Heart left ventricle (tissue), 13 donors: ENCODE measurements around the gene ARHGEF12.

Experiments
- POLR2A ChIP-seq, 2 donors: fragments of 450-650 bp; IDR thresholded peaks; one replicate each; pipeline ENCODE4 v1.6.1; 2017; ENCODE audit warnings: antibody characterized with exemption in 2 of 2, mild to moderate bottlenecking in 2 of 2, moderate library complexity in 2 of 2
- TF ChIP-seq, protein P1 (sequence below), 12 donors: fragments of 200-600 bp; sonication (generic) in 4 of 12; IDR thresholded peaks; one replicate each; pipeline versions ENCODE4 v1.5.0 to v1.8.0; 2018 to 2022; ENCODE audit warnings: antibody characterized with exemption in 12 of 12, mild to moderate bottlenecking in 5 of 12
- donor health status: ischemic (EF 13 %, LVEDD 7.1; RV severe dilation, severe dysfunction).
- donor health status: DM: no; HTN: yes; CAD: no.
- donor health status: DM: no; HTN: no; CAD: no.
- donor health status: ischemic (EF 25% LVEDD 6.9; RV normal size, moderate dysfunction).
- donor health status: ischemic (EF 25% LVEDD 5.7; RV mildly dilated, moderate dysfunction).
- donor health status: ischemic (EF 35%, LVEDD 5.7; RV mildly dilated, moderate dysfunction).
- donor health status: nonischemic (EF 11% LVEDD 7.7; RV severe dilation, severe dysfunction).
- donor health status: DM: yes; HTN: yes; CAD: no.
- donor health status: PGD.
- donor health status: ischemic (EF 29% LVEDD 5.4; RV normal size, mild dysfunction).
- donor health status: nonischemic (EF 23%, LVEDD 6.1; RV moderate dilation, normal function).

DNA sequence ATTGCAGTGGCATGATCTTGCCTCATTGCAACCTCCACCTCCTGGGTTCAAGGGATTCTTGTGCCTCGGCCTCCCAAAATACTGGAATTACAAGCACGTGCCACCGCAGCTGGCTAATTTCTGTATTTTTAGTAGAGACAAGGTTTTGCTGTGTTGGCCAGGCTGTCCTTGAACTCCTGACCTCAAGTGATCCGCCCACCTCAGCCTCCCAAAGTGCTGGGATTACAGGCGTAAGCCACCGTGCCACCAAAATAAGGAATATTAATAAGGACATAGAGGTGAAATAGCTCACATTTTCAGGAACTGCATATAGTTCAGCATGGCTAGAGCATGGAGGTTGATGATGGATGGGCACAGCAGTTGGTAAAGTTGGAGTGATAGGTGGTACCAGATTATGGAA lies 21.4 kb downstream of the ARHGEF12 start:
- TF ChIP-seq POLR2A (IDR thresholded peaks at IDR 0.05), result no peak
- TF ChIP-seq, protein P1, sequence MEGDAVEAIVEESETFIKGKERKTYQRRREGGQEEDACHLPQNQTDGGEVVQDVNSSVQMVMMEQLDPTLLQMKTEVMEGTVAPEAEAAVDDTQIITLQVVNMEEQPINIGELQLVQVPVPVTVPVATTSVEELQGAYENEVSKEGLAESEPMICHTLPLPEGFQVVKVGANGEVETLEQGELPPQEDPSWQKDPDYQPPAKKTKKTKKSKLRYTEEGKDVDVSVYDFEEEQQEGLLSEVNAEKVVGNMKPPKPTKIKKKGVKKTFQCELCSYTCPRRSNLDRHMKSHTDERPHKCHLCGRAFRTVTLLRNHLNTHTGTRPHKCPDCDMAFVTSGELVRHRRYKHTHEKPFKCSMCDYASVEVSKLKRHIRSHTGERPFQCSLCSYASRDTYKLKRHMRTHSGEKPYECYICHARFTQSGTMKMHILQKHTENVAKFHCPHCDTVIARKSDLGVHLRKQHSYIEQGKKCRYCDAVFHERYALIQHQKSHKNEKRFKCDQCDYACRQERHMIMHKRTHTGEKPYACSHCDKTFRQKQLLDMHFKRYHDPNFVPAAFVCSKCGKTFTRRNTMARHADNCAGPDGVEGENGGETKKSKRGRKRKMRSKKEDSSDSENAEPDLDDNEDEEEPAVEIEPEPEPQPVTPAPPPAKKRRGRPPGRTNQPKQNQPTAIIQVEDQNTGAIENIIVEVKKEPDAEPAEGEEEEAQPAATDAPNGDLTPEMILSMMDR (IDR thresholded peaks at IDR 0.05), result no peak
